Tibial nerve (tissue), 4 donors: ENCODE data around the gene PPP2R5B.

Experiments
- EP300 ChIP-seq, 2 donors: sonication (generic); formaldehyde crosslinking; IDR thresholded peaks; one replicate each; pipeline ENCODE4 v1.6.1; 2017; ENCODE audit warnings: antibody characterized with exemption in 2 of 2, mild to moderate bottlenecking in 1 of 2
- POLR2A ChIP-seq, 2 donors: fragments of 450-650 bp; IDR thresholded peaks; one replicate each; pipeline ENCODE4 v1.6.1; 2017; ENCODE audit warnings: antibody characterized with exemption in 2 of 2, mild to moderate bottlenecking in 2 of 2, moderate library complexity in 2 of 2
- TF ChIP-seq, protein P1 (sequence below), 5 experiments: fragments of 200-600 bp in 3 of 5; fragments of 450-650 bp in 2 of 5; sonication (generic) in 3 of 5; IDR thresholded peaks; one replicate each; pipeline ENCODE4 v1.5.1; 2016 to 2019; ENCODE audit warnings: antibody characterized with exemption in 5 of 5, mild to moderate bottlenecking in 3 of 5, moderate library complexity in 2 of 5

DNA sequence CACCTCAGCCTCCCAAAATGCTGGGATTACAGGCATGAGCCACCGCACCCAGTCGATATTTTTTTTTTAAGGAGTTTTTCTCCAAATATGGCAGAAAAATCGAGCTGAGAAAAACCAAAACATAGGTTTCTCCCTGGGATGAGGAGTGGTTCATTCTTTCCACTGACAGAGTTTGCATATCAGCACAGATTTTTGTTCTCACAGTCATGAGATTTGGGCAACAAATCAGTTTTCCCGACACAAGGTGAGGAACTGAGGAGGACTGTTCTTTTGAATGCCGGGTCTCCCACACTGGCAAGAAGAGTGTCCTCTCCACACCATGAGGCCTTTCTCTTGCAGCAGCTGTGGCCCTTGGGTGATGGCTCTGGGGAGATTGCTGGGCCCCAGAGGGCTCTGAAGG, 42.2 kb upstream of the PPP2R5B start:
- TF ChIP-seq, protein P1, sequence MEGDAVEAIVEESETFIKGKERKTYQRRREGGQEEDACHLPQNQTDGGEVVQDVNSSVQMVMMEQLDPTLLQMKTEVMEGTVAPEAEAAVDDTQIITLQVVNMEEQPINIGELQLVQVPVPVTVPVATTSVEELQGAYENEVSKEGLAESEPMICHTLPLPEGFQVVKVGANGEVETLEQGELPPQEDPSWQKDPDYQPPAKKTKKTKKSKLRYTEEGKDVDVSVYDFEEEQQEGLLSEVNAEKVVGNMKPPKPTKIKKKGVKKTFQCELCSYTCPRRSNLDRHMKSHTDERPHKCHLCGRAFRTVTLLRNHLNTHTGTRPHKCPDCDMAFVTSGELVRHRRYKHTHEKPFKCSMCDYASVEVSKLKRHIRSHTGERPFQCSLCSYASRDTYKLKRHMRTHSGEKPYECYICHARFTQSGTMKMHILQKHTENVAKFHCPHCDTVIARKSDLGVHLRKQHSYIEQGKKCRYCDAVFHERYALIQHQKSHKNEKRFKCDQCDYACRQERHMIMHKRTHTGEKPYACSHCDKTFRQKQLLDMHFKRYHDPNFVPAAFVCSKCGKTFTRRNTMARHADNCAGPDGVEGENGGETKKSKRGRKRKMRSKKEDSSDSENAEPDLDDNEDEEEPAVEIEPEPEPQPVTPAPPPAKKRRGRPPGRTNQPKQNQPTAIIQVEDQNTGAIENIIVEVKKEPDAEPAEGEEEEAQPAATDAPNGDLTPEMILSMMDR (IDR thresholded peaks at IDR 0.05) = no peak
- no peak for TF ChIP-seq EP300 (IDR thresholded peaks at IDR 0.05)
- TF ChIP-seq POLR2A (IDR thresholded peaks at IDR 0.05) = no peak
